ENCODE measurements around the gene RAX2. TPM values are rescaled to one million over a fixed set of nuclear protein-coding genes. Genes with fewer than 3 reads are reported as not detected.

RAX2 gene
- total and polyA plus RNA-seq, 9 of the 15 experiments (the other 6 are each of a cell fraction or from before 2014, with no cell fraction given): not detected

GRCh38 chr19:3761382-3762129, 10.5 kb downstream of the RAX2 start, which contains the start of gene APBA3 (continued):
- TF ChIP-seq ZNF717 (CRISPR knock-in tag; IDR thresholded peaks at IDR 0.05): no peak
- TF ChIP-seq HDAC6 (IDR thresholded peaks at IDR 0.05; ENCODE audit: low read depth, low read length): no peak
- TF ChIP-seq EP300 (IDR thresholded peaks at IDR 0.05; ENCODE audit: low read length): 0 out of 2 replicates have a peak, but pooled peaks have one; percentile 0
- no peak for TF ChIP-seq BRF1 (IDR thresholded peaks at IDR 0.05; ENCODE audit: borderline replicate concordance, extremely low read depth, insufficient read length)
- peak; percentile 92 for TF ChIP-seq AFF1 (IDR thresholded peaks at IDR 0.05; ENCODE audit: low read depth in 1 of 2, partially characterized antibody in 2 of 2)
- no peak for TF ChIP-seq ZBTB12 (CRISPR knock-in tag; IDR thresholded peaks at IDR 0.05)
- TF ChIP-seq MAFK (IDR thresholded peaks at IDR 0.05; ENCODE audit: low read length): no peak; the same call in 1 of the 2 replicates
- peak in 1 of 2 experiments; percentile 69; a peak in 1 of 3 replicates for TF ChIP-seq CBX3 (IDR thresholded peaks at IDR 0.05; ENCODE audit: borderline replicate concordance in 1 of 2, low read length in 2 of 2)
- no peak for TF ChIP-seq PTRF (tag; IDR thresholded peaks at IDR 0.05)
- no peak for TF ChIP-seq HMGXB4 (CRISPR knock-in tag; IDR thresholded peaks at IDR 0.05)
- no peak for TF ChIP-seq KDM2B (CRISPR knock-in tag; IDR thresholded peaks at IDR 0.05)
- TF ChIP-seq TSHZ1 (CRISPR knock-in tag; IDR thresholded peaks at IDR 0.05): 0 out of 2 replicates have a peak, but pooled peaks have one; percentile 17

Measured in K562 (cell line).